Neural cell (in vitro differentiated cells): Measurements from ENCODE around the gene KIF6. TPM values are rescaled to one million over a fixed set of nuclear protein-coding genes. Genes with fewer than 3 reads are reported as not detected.

Source experiments
- H2AFZ ChIP-seq: fragments of 200-600, 300-800 bp; sonication (generic), shearing (Covaris generic); 2 replicates; pipeline ENCODE4 v1.6.0; 2014; ENCODE audit warnings: low read depth, mild to moderate bottlenecking, antibody characterized with exemption, low read length, moderate library complexity
- H3F3A ChIP-seq: fragments of 200-600 bp; shearing (Covaris generic); 2 replicates; pipeline ENCODE4 v1.6.1; 2016; ENCODE audit warnings: mild to moderate bottlenecking, moderate library complexity, mixed read lengths, antibody characterized with exemption, low read length; ENCODE audit not compliant: insufficient read depth, poor library complexity, severe bottlenecking
- H3K27ac ChIP-seq: fragments of 200-600, 300-800 bp; sonication (generic), shearing (Covaris generic); 2 replicates; pipeline ENCODE4 v1.5.1; 2014; ENCODE audit warnings: mild to moderate bottlenecking, low read length, moderate library complexity
- H3K27me3 ChIP-seq: fragments of 300-800, 200-600 bp; sonication (generic), shearing (Covaris generic); 2 replicates; pipeline ENCODE4 v1.6.0; 2014; ENCODE audit warnings: mild to moderate bottlenecking, low read depth, low read length, moderate library complexity; ENCODE audit not compliant: insufficient read depth
- H3K36me3 ChIP-seq: fragments of 300-800, 200-600 bp; sonication (generic), shearing (Covaris generic); 2 replicates; pipeline ENCODE4 v1.5.1; 2014; ENCODE audit warnings: mild to moderate bottlenecking, antibody characterized with exemption, low read length, moderate library complexity; ENCODE audit not compliant: insufficient read depth
- H3K4me2 ChIP-seq: fragments of 300-800, 200-600 bp; sonication (generic), shearing (Covaris generic); 2 replicates; pipeline ENCODE4 v1.6.0; 2014; ENCODE audit warnings: mild to moderate bottlenecking, low read length
- H3K4me3 ChIP-seq: fragments of 300-800, 200-600 bp; sonication (generic), shearing (Covaris generic); 2 replicates; pipeline ENCODE4 v1.5.1; 2014; ENCODE audit warnings: mild to moderate bottlenecking, low read length, moderate library complexity
- H3K79me2 ChIP-seq: fragments of 200-600 bp; shearing (Covaris generic); replicated peaks from 2 replicates; pipeline ENCODE4 v1.6.0; 2014; ENCODE audit warnings: mild to moderate bottlenecking, low read length, moderate library complexity; ENCODE audit not compliant: insufficient read depth
- H3K9ac ChIP-seq: fragments of 300-800, 200-600 bp; sonication (generic), shearing (Covaris generic); 2 replicates; pipeline ENCODE4 v1.6.1; 2016; ENCODE audit warnings: mild to moderate bottlenecking, low read length, mixed read lengths
- H3K9me2 ChIP-seq: fragments of 200-600 bp; shearing (Covaris generic); 2 replicates; pipeline ENCODE4 v1.6.1; 2016; ENCODE audit warnings: mild to moderate bottlenecking, low read length, mixed read lengths; ENCODE audit not compliant: insufficient read depth
- H3K9me3 ChIP-seq: fragments of 200-600, 300-800 bp; sonication (generic), shearing (Covaris generic); 2 replicates; pipeline ENCODE4 v1.6.1; 2016; ENCODE audit warnings: mild to moderate bottlenecking, mixed run types, low read length, moderate library complexity, mixed read lengths
- H4K20me1 ChIP-seq: fragments of 200-600 bp; shearing (Covaris generic); 2 replicates; pipeline ENCODE4 v1.6.1; 2016; ENCODE audit warnings: mild to moderate bottlenecking, mixed run types; ENCODE audit not compliant: insufficient read depth
- CTCF ChIP-seq: fragments of 450-650 bp; IDR thresholded peaks from 2 replicates; pipeline ENCODE4 v1.5.1; 2014; ENCODE audit warnings: antibody characterized with exemption, mild to moderate bottlenecking, moderate library complexity; ENCODE audit not compliant: poor library complexity, severe bottlenecking
- EP300 ChIP-seq: fragments of 450-650 bp; conservative IDR thresholded peaks from 2 replicates; pipeline ENCODE4 v1.6.1; 2014; ENCODE audit warnings: antibody characterized with exemption, mild to moderate bottlenecking, moderate library complexity; ENCODE audit not compliant: poor library complexity, severe bottlenecking
- EZH2 ChIP-seq: fragments of 200-600, 300-800 bp; shearing (Covaris generic), sonication (generic); IDR thresholded peaks from 2 replicates; pipeline ENCODE4 v1.6.1; 2014; ENCODE audit warnings: antibody characterized with exemption, low read length, borderline replicate concordance, mild to moderate bottlenecking; ENCODE audit not compliant: insufficient read depth, poor library complexity, severe bottlenecking
- MXI1 ChIP-seq: fragments of 450-650 bp; conservative IDR thresholded peaks from 2 replicates; pipeline ENCODE4 v1.6.1; 2014; ENCODE audit warnings: antibody characterized with exemption, mild to moderate bottlenecking; ENCODE audit not compliant: poor library complexity, severe bottlenecking
- POLR2AphosphoS5 ChIP-seq: IDR thresholded peaks from 2 replicates; pipeline ENCODE4 v1.6.1; 2012
- RAD21 ChIP-seq: fragments of 450-650 bp; conservative IDR thresholded peaks from 2 replicates; pipeline ENCODE4 v1.6.1; 2014; ENCODE audit warnings: antibody characterized with exemption, mild to moderate bottlenecking, moderate library complexity
- REST ChIP-seq: IDR thresholded peaks from 2 replicates; pipeline ENCODE4 v1.6.1; 2012; ENCODE audit warnings: borderline replicate concordance
- SMC3 ChIP-seq: fragments of 450-650 bp; conservative IDR thresholded peaks from 2 replicates; pipeline ENCODE4 v1.6.1; 2014; ENCODE audit warnings: antibody characterized with exemption, mild to moderate bottlenecking, moderate library complexity; ENCODE audit not compliant: poor library complexity
- TAF1 ChIP-seq: IDR thresholded peaks from 2 replicates; pipeline ENCODE4 v1.6.1; 2012; ENCODE audit warnings: low read depth
- polyA plus RNA-seq: library from polyadenylated mRNA; depleted of rRNA; stranded (reverse); fragments of >200 nt; gene quantifications from 2 replicates; pipeline ENCODE4 v1.2.3, GENCODE V29; 2014

Gene KIF6
- polyA plus RNA-seq, 1 donor from 2014 or later, result 2.1 TPM

DNA sequence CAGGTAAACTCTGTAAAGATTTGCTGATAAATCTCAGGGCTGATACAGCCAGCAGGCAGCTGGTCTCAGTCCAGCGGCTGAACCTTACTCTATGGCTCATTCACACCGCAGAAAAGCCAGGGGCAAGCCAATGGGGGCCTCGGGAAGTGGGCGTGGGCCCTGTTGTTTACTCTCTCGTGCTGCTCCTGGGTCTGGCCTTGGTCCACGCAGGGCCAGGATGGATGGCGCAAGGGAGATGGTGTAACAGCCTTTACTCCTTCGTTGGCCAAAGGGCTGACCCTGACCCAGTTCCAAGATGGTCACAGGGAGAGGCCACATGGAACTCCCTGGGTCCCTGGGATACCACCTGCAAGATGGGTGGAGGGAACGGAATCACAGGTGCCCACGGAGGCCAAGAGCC, 427.1 kb downstream of the KIF6 start:
- Histone ChIP-seq H4K20me1 (no peaks in the 10 kb centered on the region), H3K4me2 (no peak overlapping the region), H3K9me2 (no peaks in the 10 kb centered on the region), H3K9ac (no peak overlapping the region), H3K27me3 (no peaks in the 10 kb centered on the region), H3K4me3 (no peak overlapping the region), H3K9me3 (no peaks in the 10 kb centered on the region), H3K79me2 (no peaks in the 10 kb centered on the region), H3K36me3 (no peaks in the 10 kb centered on the region), H3F3A (no peaks in the 10 kb centered on the region), H2AFZ (no peak overlapping the region), H3K27ac (no peak overlapping the region)
- TF ChIP-seq SMC3 (no peak), POLR2AphosphoS5 (no peak), MXI1 (no peak), EZH2 (no peak), RAD21 (no peak), CTCF (no peak), EP300 (no peak), REST (no peak), TAF1 (no peak)

GRCh38 chr6:39296745-39297640, 428.2 kb downstream of the KIF6 start:
- H3K4me2 ChIP-seq, result no peak overlapping the region
- H2AFZ ChIP-seq, result no peak overlapping the region

More at GRCh38 chr6:39296745-39297640, 428.2 kb downstream of the KIF6 start:
- no peaks in the 10 kb centered on the region for H3K79me2 ChIP-seq
- peak overlapping the region; percentile 32 for H3K27ac ChIP-seq
- no peaks in the 10 kb centered on the region for H3K9me3 ChIP-seq
- H3K27me3 ChIP-seq, result no peaks in the 10 kb centered on the region
- no peak overlapping the region for H3K4me3 ChIP-seq
- no peaks in the 10 kb centered on the region for H3K36me3 ChIP-seq
- H3F3A ChIP-seq, result no peaks in the 10 kb centered on the region
- no peak overlapping the region for H3K9ac ChIP-seq
- TF ChIP-seq EP300, result peak; percentile 76
- TF ChIP-seq MXI1, result no peak
- peak; percentile 37 for TF ChIP-seq POLR2AphosphoS5
- H4K20me1 ChIP-seq, result no peaks in the 10 kb centered on the region
- no peaks in the 10 kb centered on the region for H3K9me2 ChIP-seq
